HG02970 (cell line): ENCODE measurements around the gene PIP5K1C.
"Not testable (repeated sequence)": the region's sequence is repeated elsewhere in the genome, so short reads cannot be mapped to it uniquely, and the experiment has no call there.

ENCODE experiments used
- ATAC-seq: cut with Tn5 transposase; IDR thresholded peaks from one replicate; pipeline ENCODE4 v1.9.1; 2021; ENCODE audit warnings: mild to moderate bottlenecking, moderate library complexity, moderate number of reproducible peaks; ENCODE audit not compliant: unreplicated experiment, low FRiP score

Gene PIP5K1C

GRCh38 chr19:3679138-3679537 lies 21.1 kb downstream of the PIP5K1C start:
- no peak for ATAC-seq

DNA sequence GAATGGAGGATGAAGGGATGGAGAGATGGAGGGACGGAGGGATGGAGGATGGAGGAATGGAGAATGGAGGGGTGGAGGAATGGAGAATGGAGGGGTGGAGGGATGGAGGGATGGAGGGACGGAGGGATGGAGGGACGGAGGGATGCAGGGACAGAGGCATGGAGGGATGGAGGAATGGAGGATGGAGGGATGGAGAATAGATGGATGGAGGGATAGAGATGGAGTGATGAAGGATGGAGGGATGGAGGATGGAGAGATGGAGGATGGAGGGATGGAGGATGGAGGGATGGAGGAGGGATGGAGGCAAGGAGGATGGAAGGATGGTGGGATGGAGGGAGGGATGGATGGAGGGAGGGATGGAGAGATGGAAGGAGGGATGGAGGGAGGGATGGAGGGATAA lies 22.1 kb downstream of the PIP5K1C start:
- no peak for ATAC-seq

- no peak for ATAC-seq
Measured at GRCh38 chr19:3674784-3675543, 25.3 kb downstream of the PIP5K1C start.

- ATAC-seq = no peak
Measured at GRCh38 chr19:3673506-3674439, 26.5 kb downstream of the PIP5K1C start.

GRCh38 chr19:3672993-3673392 lies 27.3 kb downstream of the PIP5K1C start:
- ATAC-seq = no peak

GRCh38 chr19:3672575-3672948 lies 27.7 kb downstream of the PIP5K1C start:
- ATAC-seq = no peak

GRCh38 chr19:3671680-3672574 lies 28.3 kb downstream of the PIP5K1C start:
- no peak for ATAC-seq

GRCh38 chr19:3670796-3671679 lies 29.2 kb downstream of the PIP5K1C start:
- no peak for ATAC-seq

DNA sequence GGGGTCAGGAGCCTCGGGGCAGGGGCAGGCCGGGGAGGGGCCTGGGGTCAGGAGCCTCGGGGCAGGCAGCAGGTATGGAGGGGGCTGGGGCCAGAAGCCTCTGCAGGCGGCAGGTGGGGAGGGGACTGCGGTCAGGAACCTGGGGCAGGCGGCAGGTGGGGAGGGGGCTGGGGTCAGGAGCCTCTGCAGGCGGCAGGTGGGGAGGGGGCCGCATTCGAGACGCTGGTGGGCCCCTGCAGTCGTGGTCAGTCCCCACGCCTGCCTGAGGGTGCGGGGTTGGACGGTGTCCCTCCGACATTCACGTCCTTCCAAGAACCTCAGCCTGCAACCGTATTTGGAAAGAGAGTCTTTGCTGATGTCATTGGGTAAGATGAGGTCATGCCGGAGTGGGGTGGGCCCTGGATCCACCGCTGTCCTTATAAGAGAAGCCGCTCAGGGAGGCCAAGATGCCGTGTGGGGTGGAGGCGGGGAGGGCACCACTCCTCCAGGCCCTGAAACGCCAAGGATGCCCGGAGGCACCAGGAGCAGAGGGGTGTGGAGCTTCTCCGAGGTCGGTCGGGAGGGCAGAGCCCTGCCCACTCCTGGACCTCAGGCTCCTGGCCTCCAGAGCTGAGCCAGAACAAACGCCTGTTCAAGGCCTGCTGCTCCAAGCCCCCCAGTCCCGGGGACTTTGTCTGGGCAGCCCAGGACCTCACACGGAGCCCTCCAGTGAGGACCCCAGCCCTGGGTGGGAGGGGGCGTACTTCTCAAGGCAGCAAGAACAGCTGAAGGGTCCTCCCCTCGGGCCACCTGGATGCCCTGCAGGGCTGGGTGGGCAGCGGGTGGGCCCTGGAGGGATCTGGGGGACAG lies 30.1 kb downstream of the PIP5K1C start:
- no peak for ATAC-seq

DNA sequence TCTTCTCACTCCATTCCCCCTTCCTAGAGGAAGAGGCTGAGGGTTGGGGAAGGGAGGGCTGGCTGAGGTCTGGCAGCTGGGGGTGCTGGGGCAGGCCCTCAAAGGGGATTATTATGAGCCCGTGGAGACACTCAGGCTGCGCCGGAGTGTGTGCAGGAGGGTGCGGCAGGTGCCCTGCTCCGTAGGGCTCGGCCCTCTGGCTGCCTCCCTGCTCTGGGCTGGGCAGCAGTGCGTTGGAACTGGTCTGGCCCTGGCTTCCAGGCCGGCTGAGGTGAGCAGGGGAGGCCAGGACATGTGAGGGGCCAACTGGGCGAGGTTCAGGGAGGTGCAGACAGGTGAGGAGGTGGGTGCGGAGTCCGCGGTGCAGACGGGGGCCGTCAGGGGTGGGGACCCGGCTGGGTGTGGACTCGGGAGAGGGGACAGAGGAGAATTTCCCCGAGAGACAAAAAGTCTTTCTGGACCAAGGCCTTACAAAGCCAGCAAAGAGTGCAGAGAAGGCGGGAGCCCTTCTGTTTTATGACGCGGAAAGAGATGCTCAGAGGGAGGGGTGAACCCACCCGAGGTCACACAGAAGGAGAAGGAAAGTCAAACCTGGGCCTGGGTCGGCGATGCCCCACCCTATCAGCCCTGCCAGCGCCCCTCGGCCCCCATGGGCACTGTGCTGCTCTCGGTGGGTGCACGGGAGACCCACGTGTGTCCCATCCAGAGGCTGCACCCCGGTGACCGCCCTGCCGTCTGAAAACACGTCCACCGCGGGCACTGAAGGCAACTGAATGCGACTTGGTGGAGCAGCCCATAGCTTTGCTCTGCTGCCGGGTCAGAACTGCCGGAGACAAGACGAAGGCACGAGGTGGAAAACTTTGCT lies 31.0 kb downstream of the PIP5K1C start:
- no peak for ATAC-seq

DNA sequence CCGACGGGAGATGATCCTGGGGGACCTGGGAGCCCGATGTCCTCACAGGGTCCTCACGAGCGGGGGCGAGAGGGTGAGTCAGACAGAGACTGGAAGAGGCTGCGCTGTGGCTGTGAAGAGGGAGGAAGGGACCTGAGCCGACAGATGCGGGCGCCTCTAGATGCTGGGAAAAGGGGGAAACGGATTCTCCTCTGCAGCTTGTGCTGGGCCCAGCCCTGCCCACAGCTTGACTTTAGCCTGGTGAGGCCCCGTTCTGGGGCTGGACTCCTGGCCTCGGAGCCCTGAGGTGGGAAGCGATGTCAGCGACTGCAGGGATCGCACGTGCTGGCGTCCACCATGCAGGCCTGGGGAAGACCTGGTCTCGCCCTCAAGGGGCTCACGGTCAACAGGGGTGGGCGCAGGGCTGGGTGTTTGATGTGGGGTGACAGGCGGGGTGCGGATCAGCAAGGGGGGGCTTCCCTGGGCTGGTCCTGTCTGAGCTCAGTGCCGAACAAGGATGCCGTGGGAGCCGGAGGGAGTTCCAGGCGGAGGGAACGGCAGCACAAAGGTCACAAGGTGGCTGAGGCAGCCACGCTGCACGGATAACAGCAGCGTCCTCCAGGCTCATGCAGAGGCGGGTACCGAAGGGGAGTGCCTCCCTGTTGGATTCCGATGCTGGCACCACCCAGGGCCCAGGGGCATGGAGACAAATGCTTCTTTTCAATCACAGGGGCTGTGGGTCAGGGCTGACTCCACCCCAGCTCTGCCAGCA lies 31.8 kb downstream of the PIP5K1C start:
- no peak for ATAC-seq

- ATAC-seq = no peak
Measured at GRCh38 chr19:3667766-3668165, 32.5 kb downstream of the PIP5K1C start.

- ATAC-seq = no peak
Measured at GRCh38 chr19:3667037-3667638, 33.1 kb downstream of the PIP5K1C start.

DNA sequence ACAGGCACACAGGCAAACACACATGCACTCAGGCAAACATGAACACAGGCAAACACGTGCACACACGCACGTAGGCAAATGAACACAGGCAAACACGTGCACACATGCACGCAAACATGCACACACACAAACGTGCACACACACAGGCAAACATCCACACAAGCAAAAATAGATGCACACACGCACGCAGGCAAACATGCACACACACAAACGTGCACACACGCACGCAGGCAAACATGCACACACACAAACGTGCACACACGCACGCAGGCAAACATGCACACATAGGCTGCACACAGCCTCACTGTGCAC lies 33.8 kb downstream of the PIP5K1C start:
- not testable (repeated sequence) for ATAC-seq

GRCh38 chr19:3665681-3666544 lies 34.4 kb downstream of the PIP5K1C start:
- ATAC-seq = no peak
